IPS DF 6.9 (cell line): Measurements from ENCODE around the gene OR4K1.
"Not testable (repeated sequence)": the region's sequence is repeated elsewhere in the genome, so short reads cannot be mapped to it uniquely, and the experiment has no call there.

Experiments used
- DNase-seq: peaks from one replicate; pipeline ENCODE4 v3.0.0-alpha.2; 2013; ENCODE audit warnings: low read depth, low spot score
- H3K27ac ChIP-seq: one replicate; pipeline ENCODE4 v1.5.1; 2013; ENCODE audit warnings: low read length, control low read depth
- H3K27me3 ChIP-seq: 2 replicates; pipeline ENCODE4 v1.6.1; 2013; ENCODE audit warnings: mild to moderate bottlenecking, low read length; ENCODE audit not compliant: control insufficient read depth, insufficient read depth
- H3K36me3 ChIP-seq: 2 replicates; pipeline ENCODE4 v1.6.1; 2013; ENCODE audit warnings: low read length; ENCODE audit not compliant: control insufficient read depth, insufficient read depth
- H3K4me1 ChIP-seq: 2 replicates; pipeline ENCODE4 v1.6.1; 2013; ENCODE audit warnings: low read length; ENCODE audit not compliant: control insufficient read depth, insufficient read depth
- H3K4me3 ChIP-seq: 2 replicates; pipeline ENCODE4 v1.5.1; 2013; ENCODE audit warnings: mild to moderate bottlenecking, low read length
- H3K9me3 ChIP-seq: 2 replicates; pipeline ENCODE4 v1.6.1; 2013; ENCODE audit warnings: low read length, inconsistent platforms; ENCODE audit not compliant: control insufficient read depth, insufficient read depth
- WGBS: extraction: QIAGEN DNeasy Blood & Tissue Kit; methylation state at CpG from one replicate; pipeline ENCODE4 v1.1.7; 2013; ENCODE audit warnings: mixed read lengths, missing lambda C conversion rate; ENCODE audit not compliant: insufficient read length, insufficient coverage; 5-methylcytosine and 5-hydroxymethylcytosine counted together

Gene OR4K1

DNA sequence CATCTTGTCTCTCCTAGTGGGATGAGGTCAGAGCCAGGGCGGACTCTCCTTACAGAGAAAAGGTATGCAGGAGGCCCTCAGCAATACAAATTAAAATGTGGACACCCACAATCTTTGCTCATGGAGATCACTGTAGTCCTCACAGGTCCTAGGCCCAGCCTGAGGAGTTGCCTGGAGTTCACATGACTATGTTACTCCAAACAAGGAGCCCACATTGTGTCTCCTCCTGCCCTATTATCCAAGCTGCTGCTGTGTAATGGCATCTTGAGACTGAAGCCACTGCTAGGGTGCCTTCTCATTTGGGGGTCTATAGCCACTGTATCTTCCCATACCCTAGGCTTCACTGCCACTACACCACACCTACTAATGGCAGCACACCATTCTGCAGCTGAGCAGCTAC, 11.0 kb downstream of the OR4K1 start:
- no peak overlapping the region for H3K4me3 ChIP-seq
- no peak overlapping the region for H3K27ac ChIP-seq
- no peaks in the 10 kb centered on the region for H3K36me3 ChIP-seq
- H3K27me3 ChIP-seq = no peaks in the 10 kb centered on the region
- no peaks in the 10 kb centered on the region for H3K4me1 ChIP-seq
- DNase-seq = no peak
- H3K9me3 ChIP-seq = peaks cover 14% of the 10 kb centered on the region
- WGBS = no CpG with 5 or more reads among the region's 1 CpG

DNA sequence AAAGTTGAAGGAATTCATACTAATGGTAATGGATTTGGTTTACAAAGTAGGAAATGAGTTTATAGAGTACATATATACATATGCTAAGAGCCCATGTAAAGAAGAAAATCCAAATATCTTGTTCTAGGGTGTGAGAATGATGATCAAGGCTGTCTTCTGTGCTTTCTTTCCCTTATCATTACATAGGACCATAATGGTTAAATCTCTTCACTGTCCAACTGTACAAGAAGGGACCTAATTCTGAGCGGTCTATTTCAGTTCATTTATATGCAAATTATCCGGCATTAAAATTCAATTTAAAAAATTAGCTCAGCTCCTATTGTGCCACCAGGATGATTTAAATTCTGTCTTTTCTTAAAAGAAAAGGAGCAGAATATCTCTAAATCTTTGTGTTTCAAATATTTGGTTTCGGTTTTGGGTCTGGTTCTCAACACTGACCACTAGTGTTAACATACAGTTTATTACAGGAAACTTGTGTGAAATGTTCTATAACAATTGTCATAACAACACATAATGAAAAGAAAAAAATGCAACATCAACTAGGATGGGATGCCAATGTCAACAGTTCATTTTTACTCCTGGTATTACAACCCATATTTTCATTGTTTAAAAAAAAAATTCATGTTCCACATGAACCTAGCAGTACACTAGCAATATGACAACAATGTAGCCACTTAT, 16.8 kb downstream of the OR4K1 start:
- DNase-seq = no peak
- Histone ChIP-seq H3K27ac (no peak overlapping the region), H3K27me3 (no peaks in the 10 kb centered on the region), H3K36me3 (no peaks in the 10 kb centered on the region), H3K4me1 (no peaks in the 10 kb centered on the region), H3K9me3 (peaks cover 6% of the 10 kb centered on the region), H3K4me3 (no peak overlapping the region)
- WGBS = no CpG with 5 or more reads among the region's 3 CpGs

DNA sequence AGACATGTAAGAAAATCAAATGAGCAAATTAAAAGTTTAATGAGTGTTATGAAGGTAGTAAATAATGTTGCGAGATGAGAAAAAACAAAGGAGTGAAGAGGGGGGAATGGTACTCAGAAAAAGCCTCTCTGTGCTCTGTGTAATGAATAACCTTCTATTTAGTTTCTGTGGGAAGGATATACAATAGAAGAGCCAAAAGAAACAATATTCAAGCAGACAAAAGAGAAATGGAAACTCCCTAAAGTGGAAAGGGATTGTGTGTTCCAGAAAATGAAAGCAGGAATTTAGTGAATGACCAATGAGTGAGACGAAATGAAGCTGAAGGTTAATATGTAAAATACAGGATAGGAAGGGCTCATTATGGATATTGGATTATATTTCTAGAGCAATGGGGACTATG, 18.5 kb downstream of the OR4K1 start:
- 100% methylated on average over 1 of the region's 2 CpGs for WGBS
- DNase-seq = no peak
- Histone ChIP-seq H3K9me3 (peaks cover 8% of the 10 kb centered on the region), H3K4me3 (no peak overlapping the region), H3K27ac (no peak overlapping the region), H3K27me3 (no peaks in the 10 kb centered on the region), H3K36me3 (no peaks in the 10 kb centered on the region), H3K4me1 (no peaks in the 10 kb centered on the region)

DNA sequence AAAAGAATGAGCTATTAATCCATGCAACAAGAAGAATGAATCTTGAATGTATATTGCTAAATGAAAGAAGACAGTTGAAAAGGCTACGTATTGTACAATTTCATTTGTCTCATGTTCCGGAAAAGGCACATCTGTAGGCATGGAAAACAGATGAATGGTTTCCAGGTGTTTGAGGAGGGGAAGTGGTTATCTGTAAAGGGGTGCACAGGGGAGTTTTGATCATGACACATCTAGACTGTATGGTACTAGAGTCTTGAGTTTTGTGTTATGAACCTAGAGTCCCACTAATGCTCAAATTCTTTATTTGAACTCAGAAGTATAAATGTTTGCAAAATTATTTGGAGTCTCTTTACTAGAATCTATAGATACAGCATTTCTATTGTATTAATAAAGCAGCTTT, 39.0 kb downstream of the OR4K1 start:
- not testable (repeated sequence) for H3K4me1 ChIP-seq, H3K36me3 ChIP-seq, H3K4me3 ChIP-seq, H3K27ac ChIP-seq, H3K27me3 ChIP-seq, DNase-seq, H3K9me3 ChIP-seq
- no CpG with 5 or more reads among the region's 2 CpGs for WGBS

DNA sequence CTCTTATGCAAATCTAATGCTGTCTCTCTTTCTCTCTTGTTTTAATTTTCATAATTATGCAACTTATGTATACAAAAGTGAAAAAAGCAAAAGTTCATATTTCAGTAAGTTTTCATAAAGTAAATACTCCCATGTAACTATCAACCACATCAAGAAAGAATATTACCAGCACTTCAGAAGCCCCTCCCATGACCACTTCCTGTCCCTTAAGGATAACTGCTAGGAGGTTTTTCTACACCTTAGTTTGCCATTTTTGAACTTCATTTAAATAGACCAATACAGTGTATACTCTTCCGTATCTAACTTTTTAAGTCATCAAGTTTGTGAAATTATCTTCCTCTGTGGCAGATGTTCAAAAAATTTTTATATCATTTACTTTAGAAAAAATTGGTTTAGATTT, 44.1 kb downstream of the OR4K1 start:
- Histone ChIP-seq H3K27me3 (no peaks in the 10 kb centered on the region), H3K36me3 (no peaks in the 10 kb centered on the region), H3K9me3 (no peaks in the 10 kb centered on the region), H3K4me3 (no peak overlapping the region), H3K4me1 (no peaks in the 10 kb centered on the region), H3K27ac (no peak overlapping the region)
- no CpG with 5 or more reads among the region's 1 CpG for WGBS
- no peak for DNase-seq

DNA sequence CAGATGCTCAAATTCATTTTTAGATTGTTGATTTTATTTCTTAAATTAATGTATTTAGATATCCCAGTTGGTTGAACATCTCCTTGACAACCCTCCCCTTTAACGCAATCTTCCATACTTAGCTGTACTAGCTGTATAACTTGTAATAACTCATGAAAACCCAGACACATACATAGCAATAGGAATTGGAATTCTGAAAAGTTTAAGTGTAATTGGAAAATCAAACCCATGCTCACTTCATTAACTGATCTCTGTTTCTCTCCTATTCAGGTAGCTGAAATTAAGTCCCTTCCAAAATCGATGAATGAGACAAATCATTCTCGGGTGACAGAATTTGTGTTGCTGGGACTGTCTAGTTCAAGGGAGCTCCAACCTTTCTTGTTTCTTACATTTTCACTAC, 44.6 kb downstream of the OR4K1 start, which contains the start of gene OR4K15:
Gene OR4K15, plus strand, starts transcription at position 301 of the 400 bp plus-strand sequence. Its CDS starts 0 bp downstream, at position 301.
- no peaks in the 10 kb centered on the region for H3K36me3 ChIP-seq
- H3K27ac ChIP-seq = no peak within 1 kb of the TSS
- H3K4me3 ChIP-seq = no peak within 1 kb of the TSS
- H3K9me3 ChIP-seq = no peaks in the 10 kb centered on the region
- DNase-seq = no peak
- H3K27me3 ChIP-seq = no peaks in the 10 kb centered on the region
- no peaks in the 10 kb centered on the region for H3K4me1 ChIP-seq
- WGBS = no CpG with 5 or more reads among the region's 3 CpGs
